WERI-Rb-1 (cell line): ENCODE data around the gene MCOLN1.

ENCODE experiments used
- DNase-seq: peaks from one replicate; pipeline ENCODE4 v3.0.0-alpha.2; 2020
- H3K27ac ChIP-seq: fragments of 250-450 bp; sonication (Bioruptor Pico); 2 replicates; pipeline ENCODE4 v1.5.1; 2020; ENCODE audit warnings: mild to moderate bottlenecking, moderate library complexity
- H3K27me3 ChIP-seq: fragments of 250-450 bp; sonication (Bioruptor Pico); 2 replicates; pipeline ENCODE4 v1.5.1; 2021; ENCODE audit warnings: mild to moderate bottlenecking, low read depth, moderate library complexity; ENCODE audit not compliant: insufficient read depth, severe bottlenecking
- H3K36me3 ChIP-seq: fragments of 250-450 bp; sonication (Bioruptor Pico); 2 replicates; pipeline ENCODE4 v1.5.1; 2020; ENCODE audit warnings: mild to moderate bottlenecking, moderate library complexity
- H3K4me3 ChIP-seq: 2 replicates; pipeline ENCODE4 v1.5.1; 2011; ENCODE audit warnings: low read depth, mild to moderate bottlenecking, control low read depth, low read length
- H3K9me3 ChIP-seq: fragments of 250-450 bp; sonication (Bioruptor Pico); 2 replicates; pipeline ENCODE4 v1.5.1; 2021; ENCODE audit warnings: mild to moderate bottlenecking, moderate library complexity; ENCODE audit not compliant: severe bottlenecking
- TF ChIP-seq, protein P1 (sequence below): IDR thresholded peaks from 2 replicates; pipeline ENCODE4 v1.5.1; 2011; ENCODE audit warnings: low read depth, mild to moderate bottlenecking, control low read depth, inconsistent platforms, low read length

MCOLN1 gene

DNA sequence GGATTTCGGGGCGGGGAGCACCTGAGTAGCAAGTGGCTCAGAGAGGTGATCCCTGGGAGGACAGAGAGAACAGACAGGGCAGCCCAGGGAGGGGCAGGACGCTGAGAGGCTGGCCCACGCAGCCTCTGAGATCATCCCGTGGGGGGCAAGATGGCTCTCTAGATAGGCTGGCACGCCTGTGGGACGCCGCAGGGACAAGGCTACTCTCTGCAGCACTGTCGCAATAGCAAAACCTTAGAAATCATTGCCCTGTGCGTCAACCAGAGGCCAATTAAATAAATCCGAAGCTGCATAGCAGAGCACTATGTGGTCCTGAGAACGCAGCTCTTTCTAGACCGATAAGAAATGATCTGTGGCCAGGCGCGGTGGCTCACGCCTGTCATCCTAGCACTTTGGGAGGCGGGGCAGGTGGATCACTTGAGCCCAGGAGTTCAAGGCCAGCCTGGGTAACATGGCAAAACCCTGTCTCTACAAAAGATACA, 38.7 kb upstream of the MCOLN1 start:
- no peak for DNase-seq
- Histone ChIP-seq H3K36me3 (no peaks in the 10 kb centered on the region), H3K27ac (no peak overlapping the region), H3K4me3 (no peak overlapping the region), H3K9me3 (peaks cover 5% of the 10 kb centered on the region), H3K27me3 (no peaks in the 10 kb centered on the region)
- TF ChIP-seq, protein P1, sequence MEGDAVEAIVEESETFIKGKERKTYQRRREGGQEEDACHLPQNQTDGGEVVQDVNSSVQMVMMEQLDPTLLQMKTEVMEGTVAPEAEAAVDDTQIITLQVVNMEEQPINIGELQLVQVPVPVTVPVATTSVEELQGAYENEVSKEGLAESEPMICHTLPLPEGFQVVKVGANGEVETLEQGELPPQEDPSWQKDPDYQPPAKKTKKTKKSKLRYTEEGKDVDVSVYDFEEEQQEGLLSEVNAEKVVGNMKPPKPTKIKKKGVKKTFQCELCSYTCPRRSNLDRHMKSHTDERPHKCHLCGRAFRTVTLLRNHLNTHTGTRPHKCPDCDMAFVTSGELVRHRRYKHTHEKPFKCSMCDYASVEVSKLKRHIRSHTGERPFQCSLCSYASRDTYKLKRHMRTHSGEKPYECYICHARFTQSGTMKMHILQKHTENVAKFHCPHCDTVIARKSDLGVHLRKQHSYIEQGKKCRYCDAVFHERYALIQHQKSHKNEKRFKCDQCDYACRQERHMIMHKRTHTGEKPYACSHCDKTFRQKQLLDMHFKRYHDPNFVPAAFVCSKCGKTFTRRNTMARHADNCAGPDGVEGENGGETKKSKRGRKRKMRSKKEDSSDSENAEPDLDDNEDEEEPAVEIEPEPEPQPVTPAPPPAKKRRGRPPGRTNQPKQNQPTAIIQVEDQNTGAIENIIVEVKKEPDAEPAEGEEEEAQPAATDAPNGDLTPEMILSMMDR = no peak

DNA sequence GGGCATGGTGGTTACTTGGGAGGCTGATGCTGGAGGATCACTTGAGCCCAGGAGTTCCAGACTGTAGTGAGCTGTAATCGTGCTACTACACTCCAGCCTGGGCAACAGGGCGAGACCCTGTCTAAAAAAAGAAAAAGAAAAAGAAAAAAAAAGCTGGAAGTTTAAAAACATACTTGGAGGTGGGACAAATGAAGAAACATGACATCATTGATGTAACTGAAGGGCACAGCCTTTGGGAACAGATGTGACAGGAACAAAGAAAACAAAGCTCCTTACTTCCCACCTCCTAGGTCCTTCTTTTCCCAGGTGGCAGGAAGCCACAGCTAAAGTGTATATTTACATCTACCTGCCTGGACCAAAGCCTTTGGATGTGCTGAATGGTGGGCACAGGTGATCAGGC, 35.5 kb upstream of the MCOLN1 start:
- TF ChIP-seq, protein P1 = no peak
- no peak overlapping the region for H3K27ac ChIP-seq

DNA sequence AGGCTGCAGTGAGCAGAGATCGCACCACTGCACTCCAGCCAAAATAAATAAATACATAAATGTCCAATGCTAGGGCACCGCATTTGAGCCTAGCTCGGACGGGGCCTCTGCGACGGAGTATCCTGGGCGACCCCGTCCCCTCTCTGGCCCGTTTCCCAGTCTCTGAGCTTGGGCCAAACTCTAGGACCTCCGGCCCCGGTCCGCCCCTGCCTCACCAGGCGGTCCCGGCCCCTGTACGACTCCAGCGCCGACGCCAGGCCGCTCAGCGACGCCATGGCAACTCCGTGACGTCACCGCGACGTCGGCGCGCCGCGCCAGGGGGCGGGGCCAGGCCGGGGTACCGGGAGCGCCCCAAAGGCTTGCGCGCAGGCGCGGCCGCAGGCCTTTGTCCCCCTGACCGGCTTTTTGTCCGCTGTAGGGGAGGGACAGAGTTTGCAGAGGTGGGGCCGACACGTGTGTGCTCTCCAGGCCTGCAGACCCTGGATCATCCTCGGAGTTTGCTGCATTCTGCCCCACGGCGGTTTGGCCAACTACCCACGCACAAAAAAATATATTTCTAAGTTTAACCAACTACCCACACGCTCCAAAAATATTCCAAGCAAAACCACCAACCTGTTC, 33.6 kb upstream of the MCOLN1 start, which contains the start of gene PEX11G:
PEX11G (minus strand) TSS at position 300 of the 618 bp plus-strand sequence; CDS start at position 275, 25 bp downstream.
- Histone ChIP-seq H3K36me3 (no peaks in the 10 kb centered on the region), H3K27me3 (no peaks in the 10 kb centered on the region), H3K4me3 (no peak within 1 kb of the TSS), H3K27ac (no peak within 1 kb of the TSS), H3K9me3 (no peaks in the 10 kb centered on the region)
- no peak for DNase-seq
- TF ChIP-seq, protein P1 = no peak

More for the DNA sequence above, 35.5 kb upstream of the MCOLN1 start:
- no peaks in the 10 kb centered on the region for H3K36me3 ChIP-seq
- DNase-seq = no peak
- no peaks in the 10 kb centered on the region for H3K27me3 ChIP-seq
- H3K4me3 ChIP-seq = no peak overlapping the region
- no peaks in the 10 kb centered on the region for H3K9me3 ChIP-seq

DNA sequence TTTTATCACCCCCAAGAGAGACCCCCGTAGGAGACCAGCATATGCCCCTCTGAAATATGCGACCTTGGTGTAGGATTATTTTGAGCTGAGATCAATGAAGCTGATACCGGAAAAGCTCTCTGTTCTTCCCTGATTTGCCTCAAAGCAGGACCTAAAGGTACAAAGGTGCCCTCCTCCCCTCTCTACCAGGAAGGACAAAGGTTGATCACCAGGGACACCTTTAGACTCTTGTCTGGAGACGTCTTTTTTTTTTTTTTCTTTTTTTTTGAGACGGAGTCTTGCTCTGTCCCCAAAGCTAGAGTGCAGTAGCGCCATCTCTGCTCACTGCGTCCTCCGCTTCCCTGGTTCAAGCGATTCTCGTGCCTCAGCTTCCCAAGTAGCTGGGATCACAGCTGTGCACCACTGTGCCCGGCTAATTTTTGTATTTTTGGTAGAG, 32.8 kb upstream of the MCOLN1 start:
- Histone ChIP-seq H3K36me3 (no peaks in the 10 kb centered on the region), H3K27ac (no peak overlapping the region), H3K9me3 (no peaks in the 10 kb centered on the region), H3K4me3 (no peak overlapping the region), H3K27me3 (no peaks in the 10 kb centered on the region)
- TF ChIP-seq, protein P1 = no peak
- DNase-seq = no peak

DNA sequence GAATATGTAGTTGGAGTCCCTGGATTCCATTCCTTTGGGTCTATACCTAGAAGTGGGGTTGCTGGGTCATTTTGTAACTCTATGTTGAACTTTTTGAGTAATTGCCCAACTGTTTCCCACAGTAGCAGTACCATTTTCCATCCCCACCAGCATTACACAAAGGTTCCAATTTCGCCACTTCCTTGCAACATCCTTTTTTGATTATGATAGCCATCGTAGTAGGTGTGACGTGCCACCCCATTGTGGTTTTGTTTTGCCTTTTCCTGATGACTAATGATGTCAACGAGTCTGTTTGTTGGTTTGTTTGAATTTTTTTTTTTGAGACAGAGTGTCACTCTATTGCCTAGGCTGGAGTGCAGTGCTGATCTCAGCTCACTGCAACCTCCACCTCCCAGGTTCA, 30.3 kb upstream of the MCOLN1 start:
- DNase-seq = no peak
- no peaks in the 10 kb centered on the region for H3K9me3 ChIP-seq
- no peaks in the 10 kb centered on the region for H3K36me3 ChIP-seq
- TF ChIP-seq, protein P1 = no peak
- H3K4me3 ChIP-seq = no peak overlapping the region
- H3K27ac ChIP-seq = no peak overlapping the region
- peaks cover 3% of the 10 kb centered on the region for H3K27me3 ChIP-seq

DNA sequence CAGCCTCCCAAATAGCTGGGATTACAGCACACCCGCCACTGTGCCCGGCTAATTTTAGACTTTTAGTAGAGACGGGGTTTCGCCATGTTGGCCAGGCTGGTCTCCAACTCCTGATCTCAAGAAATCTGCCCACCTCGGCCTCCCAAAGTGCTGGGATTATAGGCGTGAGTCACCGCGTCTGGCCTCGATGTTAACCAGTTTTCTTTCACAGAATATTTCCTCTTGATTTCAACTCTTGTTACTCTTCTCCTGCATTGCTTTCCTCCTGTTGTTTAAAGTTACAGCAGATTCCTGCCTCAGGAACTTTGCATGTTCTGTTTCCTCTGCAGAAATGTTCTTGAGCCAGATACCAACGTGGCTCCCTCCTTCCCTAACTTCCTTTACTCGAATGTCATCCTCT, 29.9 kb upstream of the MCOLN1 start:
- no peak overlapping the region for H3K4me3 ChIP-seq
- TF ChIP-seq, protein P1 = no peak
- H3K9me3 ChIP-seq = no peaks in the 10 kb centered on the region
- H3K36me3 ChIP-seq = no peaks in the 10 kb centered on the region
- DNase-seq = no peak
- peaks cover 3% of the 10 kb centered on the region for H3K27me3 ChIP-seq
- no peak overlapping the region for H3K27ac ChIP-seq
